Amniotic stem cell (primary cell): ENCODE measurements around the gene KCNJ12.
"Not testable (repeated sequence)": the region's sequence is repeated elsewhere in the genome, so short reads cannot be mapped to it uniquely, and the experiment has no call there.

ENCODE experiments used
- DNase-seq: peaks from one replicate; lab custom pipeline; 2025; lab: John Stamatoyannopoulos, UW

KCNJ12 gene

DNA sequence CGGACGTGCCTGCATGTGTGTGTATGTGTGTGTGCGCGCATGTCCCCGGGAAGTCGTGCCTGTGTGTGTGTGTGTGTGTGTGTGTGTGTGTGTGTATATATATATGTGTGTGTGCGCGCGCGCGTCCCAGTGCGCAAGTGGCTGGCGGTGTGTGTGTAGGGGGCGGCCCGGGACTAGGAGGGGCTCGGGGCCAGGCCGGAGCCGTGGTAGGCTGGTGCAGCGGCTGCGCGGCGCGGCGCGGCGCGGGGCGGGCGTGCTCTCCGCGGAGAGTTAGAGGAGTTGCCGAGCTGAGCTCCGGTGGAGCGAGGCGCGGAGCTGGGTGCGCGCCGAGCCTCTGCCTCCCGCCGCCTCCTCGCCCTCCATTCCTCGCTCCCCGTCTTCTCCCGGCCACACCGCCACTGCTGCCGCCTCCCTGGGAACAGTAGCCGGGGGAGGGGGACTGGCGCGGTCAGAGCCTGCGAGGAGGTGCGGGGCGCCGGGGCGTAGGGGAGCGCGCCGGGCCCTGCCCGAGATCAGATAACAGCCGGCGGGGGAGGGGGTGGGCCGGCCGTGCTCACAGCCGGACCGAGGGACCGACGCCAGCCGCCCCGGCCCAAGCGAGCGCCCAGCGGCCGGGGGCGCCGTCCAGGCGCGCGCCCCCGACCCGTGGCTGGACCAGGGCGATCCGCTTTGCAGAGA, at the start of gene KCNJ12:
Gene KCNJ12 (plus strand): TSS at position 277 of the 678 bp plus-strand sequence. CDS start 38,986 bp downstream, outside the sequence.
- DNase-seq, result no peak

DNA sequence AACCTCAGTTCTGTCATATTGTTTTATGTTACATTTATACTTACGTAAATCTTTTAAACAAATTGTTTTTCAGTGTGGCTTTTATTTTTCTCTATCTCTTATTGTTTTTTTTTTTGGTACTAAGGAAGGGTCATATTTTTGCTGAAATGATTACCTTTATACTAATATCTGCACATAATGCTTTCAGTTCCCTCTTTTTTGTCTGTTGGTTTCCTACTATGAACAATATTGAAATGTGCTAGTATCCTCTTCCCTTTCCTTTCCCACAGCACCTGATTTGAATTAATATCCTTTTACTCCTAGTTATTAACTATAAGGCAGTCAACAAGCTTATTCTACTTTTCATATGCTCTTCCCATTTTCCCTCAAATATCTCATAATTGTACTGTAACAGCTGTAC, 48.2 kb upstream of the KCNJ12 start:
- not testable (repeated sequence) for DNase-seq

DNA sequence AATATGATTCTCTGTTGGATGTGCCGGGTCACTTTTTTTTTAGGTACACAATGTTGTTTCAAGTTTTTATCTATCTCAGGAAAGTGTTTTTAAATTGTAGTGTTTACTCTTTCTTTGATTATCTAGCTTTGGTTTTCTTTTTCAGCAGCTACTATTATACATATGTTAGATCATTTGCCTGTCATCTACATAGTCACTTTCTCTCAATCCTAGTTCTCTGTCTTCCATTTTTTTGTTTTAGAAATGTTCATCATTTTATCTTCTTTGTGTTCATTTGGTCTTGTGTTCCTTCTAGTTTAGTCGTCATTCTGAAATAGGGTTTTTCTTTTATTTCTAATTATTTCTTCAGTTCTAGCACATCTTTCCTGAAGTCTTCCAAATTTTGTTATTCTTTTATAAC, 47.4 kb upstream of the KCNJ12 start:
- DNase-seq, result not testable (repeated sequence)

DNA sequence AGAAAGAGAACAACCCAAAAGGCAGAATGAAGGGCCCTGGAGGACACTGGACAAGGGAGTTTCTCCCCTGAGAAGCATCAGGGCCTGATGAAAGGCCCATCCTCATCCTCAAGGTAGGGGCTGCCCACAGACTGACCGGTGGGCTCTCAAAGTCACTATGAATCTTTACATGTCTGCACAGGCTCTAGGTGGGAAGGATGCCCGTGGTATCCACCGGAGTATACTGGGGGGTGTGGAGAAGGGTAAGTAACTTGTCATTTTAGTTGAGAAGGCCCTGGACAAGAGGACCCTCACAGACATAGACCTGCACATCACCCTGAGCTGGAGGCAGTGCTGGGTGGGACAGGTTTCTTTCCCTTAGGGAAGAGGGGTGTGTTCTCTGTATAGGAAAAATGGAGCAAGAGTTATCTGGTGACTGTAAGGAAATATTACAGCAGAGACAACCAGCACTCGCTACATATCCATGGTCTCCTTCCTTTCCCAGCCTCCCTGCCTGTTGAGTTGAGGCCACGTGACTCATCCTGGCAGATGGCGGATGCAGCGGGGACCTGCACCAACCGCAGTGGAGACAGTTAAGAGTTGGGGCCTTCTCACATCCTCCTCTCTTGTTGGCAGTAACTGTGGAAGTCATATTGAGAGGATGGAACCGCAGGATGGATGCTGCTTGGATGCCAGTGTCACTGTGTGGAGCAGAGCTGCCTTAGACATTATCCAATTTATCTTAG, 45.6 kb upstream of the KCNJ12 start:
- DNase-seq, result no peak

DNA sequence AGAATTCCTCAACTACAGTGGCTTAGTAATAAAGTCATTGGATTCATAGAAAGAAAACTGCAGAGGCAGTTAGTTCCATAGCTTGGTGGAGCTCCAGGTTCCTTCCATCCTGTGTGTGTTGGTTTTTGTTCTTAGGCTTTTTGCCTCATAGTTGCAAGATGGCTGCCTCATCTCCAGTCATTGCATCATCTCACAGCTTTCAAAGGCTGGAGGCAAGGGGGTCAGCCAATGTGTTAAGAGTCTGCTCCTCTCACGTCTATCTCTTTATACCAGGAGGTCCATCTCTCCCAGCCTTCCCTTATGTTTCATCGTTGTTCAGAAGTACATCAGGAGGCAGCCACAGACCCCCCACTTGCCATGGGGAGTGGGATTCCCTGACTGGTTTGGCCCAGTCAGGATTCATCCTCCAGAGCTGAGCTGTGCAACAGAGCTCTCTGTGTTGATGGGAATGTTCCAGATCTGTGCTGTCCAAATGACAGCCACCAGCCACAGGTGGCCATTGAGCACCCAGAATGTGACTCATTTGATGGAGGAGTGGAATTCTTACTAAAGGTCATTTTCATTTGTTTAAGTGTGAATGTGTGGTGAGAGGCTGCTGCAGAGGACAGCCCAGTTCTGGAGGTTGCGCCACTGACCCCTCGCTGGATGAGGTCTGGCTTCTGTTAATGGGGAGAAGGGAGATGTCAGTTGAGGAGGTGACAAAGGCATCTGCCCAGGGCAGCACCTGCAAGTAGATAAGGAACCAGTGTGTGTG, 39.4 kb upstream of the KCNJ12 start:
- DNase-seq, result not testable (repeated sequence)

DNA sequence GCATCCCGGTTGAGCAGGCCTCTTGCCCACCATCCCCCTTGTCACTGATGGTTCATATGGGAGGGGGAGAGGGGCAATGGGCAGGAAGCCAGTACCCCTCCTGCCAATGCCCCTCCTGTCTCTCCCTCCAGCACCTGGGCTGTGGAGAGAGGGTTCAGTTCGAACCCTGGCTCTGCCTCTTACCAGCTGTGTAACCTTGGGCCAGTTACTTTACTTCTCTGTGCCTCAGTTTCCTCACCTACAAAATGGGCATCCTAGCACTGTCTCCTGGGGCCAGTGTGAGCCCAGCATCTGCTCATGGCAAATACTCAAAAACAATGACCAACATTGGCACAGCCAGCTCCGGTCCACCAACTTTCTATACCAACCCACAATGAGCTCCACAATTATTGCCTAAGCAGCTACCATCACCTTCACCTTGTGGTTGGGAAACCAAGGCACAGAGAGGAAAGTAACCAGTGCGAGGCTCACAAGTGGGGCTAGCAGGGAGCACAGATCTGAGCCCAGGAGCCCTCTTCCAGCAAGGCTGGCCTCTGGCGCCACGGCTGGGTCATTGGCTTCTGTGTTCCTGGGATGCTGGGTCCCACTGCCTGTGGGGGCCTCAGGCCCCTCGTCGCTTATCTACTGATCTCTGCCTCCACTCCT, 38.1 kb upstream of the KCNJ12 start:
- DNase-seq, result not testable (repeated sequence)

DNA sequence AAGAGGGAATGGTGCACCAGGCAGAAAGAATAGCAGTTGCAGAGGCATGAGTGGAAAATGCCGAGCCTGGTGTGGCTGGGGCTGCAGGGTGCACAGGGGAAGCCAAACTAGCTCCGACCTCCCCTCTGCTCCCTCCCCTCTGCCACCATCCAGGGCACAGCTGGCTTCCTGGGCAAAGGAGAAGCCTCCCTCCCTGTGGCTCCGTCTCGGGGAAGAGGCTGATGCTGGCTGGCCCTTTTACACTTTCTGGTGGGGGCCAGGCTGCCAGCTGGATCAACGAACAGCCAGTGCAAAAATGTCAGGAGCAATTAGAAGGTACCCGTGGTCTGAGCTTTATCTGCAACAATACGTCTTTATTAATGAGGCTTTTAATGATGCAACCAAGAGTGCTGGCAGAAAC, 37.1 kb upstream of the KCNJ12 start:
- no peak for DNase-seq

DNA sequence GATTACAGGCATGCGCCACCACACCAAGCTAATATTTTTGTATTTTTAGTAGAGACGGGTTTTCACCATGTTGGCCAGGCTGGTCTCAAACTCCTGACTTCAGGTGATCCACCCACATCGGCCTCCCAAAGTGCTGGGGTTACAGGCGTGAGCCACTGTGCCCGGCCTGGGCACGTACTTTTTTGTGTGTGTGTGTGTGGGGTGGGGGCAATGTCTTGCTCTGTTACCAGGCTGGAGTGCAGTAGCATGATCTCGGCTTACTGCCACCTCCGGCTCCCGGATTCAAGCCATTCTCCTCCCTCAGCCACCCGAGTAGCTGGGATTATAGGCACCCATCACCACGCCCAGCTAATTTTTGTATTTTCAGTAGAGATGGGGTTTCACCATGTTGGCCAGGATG, 36.6 kb upstream of the KCNJ12 start:
- DNase-seq, result not testable (repeated sequence)

DNA sequence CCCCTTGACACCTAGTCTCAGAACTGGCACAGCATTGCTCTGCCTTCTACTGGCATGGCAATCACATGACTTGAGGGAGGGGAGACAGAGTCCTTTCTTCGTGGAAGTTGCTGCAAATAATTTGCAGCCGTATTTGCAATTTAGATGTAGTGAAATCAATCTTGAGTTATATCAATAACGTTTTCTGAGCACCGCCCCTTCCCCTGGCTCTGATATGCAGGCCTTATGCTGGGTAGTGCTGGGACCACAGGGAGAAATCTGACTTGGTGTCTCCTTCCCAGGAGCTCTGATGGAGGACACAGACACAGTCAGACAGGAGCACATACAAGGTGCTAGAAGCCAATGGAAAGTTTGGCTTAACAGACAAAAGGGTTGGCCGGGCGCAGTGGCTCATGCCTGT, 35.8 kb upstream of the KCNJ12 start:
- DNase-seq, result not testable (repeated sequence)

DNA sequence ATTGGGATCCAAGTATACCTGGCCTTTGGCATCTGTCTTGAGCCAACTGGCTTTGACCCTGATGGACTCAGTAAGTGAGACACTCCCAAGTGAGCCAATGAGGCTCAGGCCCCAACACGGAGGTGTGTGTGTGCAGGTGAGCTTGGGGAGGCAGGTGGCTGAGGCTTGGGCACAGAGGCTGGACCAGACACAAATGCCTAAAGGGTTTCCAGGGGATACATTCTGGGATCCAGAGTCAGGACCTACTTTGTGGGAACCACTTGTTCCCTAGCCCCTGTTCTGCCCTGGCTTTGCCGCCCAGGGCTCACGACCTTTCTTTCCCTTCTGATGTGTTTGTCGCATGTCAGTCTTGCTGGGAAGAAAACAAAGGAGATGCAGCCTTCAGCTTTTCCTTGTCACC, 34.9 kb upstream of the KCNJ12 start:
- DNase-seq, result not testable (repeated sequence)

DNA sequence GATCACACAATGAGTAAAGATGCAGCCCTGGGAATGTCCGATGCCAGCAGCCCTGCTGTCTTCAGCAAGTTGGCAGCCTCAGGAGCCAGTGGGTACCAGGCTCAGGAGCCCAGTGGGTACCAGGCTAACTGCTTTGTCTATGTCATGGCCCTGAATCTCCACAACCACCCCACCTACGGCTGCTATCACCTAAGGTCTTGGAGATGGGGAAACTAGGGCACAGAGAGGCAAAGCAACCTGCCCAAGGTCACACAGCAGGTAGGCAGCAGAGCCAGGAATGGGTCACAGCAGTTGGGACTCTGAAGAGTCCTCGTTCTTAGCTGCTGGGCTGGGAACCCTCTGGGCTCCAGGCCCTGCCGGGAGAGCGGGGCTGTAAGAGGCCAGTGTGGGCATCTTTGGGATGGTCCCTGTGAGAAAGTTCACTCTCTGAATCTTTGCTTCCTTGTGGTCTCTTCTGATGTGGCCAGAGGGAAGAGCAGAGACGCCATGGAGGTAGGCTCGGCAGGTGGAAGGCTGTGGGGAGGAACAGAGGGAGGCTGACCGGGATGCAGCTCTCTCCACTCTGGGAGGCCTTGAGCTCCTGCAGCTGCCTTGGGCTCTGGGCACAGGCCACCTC, 34.1 kb upstream of the KCNJ12 start:
- not testable (repeated sequence) for DNase-seq

DNA sequence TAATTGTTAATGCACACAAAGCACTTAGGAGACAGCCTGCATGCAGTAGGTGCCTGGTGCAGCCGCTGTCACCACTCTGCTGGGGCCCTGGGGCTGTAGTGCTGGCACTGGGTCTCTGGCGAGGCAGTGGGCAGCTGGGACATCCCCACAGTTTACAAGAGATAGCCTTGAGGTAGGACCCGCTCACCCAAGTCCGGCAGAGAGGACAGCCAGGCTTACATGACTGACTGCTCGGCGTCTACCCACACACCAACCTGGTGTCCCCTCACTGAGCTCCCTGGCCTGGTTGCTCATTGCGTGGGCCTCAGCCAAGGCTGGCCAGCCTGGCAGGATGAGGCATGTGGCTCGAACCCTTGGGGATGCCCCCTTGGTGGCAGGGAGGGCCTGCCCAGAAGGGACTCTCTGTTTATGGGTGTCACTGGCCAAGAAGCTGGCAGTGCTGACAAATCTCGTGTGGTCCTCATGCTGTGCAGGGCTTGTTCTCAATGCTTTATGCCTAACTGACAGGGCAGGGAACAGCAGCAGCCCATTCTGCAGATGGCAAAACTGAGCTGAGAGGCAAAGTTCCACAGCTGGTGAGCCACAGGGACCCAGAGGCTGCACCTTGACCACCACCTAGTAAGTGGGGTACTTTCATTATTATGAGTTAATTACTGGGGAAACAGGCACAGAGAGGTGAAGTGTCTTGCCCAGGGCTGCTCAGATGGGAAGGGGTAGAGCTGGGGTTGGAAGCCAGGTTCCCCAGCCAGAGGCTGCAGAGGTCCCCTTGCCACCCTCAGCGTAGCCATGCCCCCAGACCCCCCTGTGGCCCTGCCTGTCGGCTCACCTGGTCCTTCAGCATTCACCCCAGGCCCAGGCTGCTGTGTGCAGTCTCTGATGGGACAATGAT, 32.9 kb upstream of the KCNJ12 start:
- DNase-seq, result not testable (repeated sequence)

DNA sequence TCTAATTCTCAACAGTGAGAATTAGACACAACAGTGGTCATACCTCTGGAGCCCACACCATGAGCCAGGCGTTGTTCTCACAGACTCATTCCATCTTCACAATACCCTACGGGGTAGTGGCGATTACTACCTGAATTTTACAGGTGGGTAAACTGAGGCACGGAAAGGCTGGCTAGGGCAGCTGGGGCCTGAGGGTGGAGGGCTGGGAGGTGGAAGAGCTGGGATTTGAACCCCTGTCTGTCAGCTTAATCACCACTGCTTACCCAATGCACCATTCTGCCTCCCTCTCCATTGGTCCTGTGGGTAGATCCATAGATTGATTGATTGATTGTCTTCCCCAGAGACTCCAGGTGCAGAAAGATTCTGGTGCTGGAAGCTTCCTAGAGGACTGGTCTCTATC, 31.4 kb upstream of the KCNJ12 start:
- DNase-seq, result not testable (repeated sequence)

DNA sequence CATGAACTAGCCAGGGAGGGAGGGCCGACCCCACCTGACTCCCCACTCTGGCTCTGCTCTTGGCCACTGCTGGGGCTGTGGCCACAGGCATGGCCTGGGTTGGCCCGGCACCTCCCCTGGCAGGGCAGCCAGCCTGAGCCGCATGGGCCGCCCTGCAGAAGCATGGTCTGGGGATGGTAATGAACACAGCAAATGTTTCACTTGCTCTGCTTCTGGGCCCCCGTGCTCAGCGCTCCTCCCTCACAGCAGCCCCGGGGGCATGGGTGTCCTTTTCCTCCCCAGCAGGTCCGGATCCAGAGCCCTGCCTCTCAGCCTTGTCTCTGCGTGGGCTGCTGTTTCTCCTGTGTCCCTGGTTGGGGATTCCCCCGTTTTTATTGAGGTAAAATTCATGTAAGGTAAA, 30.9 kb upstream of the KCNJ12 start:
- DNase-seq, result no peak

DNA sequence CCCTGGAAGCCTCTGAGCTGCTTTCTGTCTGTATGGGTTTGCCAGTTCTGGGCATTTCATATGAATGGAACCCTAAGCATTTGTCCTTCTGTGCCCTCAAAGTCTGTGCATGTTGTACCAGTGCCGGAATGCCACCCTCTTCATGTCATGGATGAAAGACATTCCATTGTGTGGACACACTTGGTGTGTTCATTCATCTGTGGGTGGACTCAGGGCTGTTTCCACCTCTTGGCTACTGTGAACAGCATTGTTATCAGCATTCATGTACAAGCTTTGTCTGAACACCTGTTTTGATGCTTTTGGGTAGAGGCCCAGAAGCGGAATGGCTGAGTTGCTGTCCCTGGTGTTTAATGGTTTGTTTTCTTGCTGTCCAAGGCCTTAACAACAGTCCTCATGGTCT, 30.1 kb upstream of the KCNJ12 start:
- not testable (repeated sequence) for DNase-seq

DNA sequence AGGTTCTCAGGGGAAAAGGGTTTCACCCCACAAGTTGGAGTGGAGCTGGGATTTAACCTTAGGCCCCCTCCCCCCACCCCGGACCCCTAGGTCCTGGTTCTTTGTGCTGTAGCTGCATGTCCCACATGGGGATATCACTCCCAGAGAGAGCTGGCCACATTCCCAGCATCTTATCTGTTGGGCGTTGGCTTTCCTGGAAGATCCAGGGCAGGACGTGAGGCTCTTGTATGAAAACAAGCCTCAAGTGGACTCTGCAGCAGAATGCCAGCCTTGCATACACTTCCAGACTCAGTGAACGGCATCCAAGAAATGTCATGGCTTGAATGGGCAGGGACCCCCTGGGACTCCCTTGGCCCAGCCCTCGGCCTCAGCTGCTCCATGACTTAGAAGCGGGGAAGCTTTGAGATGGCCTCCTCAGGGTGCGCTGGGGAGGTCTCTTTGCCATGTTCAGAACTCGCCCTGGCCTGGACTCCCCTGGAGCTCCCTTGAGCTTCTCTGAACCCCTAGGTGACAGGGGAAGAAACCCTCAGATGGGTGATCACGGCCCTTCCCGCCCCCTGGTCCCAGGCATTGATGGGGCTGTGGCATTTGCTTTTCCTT, 29.4 kb upstream of the KCNJ12 start:
- not testable (repeated sequence) for DNase-seq

DNA sequence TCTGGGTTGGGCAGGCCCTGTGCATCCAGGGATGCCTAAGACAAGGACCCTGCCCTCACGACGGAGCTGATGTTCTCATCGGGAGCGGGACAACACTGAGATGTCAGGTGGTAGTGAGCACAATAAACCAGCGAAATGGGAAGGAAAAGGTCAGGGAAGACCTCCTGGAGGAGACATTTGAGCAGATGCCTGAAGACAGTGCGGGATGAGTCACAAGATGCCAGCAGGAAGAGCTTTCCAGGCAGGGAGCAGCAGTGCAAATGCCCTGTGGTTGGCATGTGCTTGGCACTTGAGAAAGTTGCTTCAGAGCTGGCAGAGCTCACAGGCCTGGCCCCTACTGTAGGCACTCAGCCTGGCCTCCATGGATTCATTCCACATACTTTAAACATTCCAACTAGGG, 28.5 kb upstream of the KCNJ12 start:
- not testable (repeated sequence) for DNase-seq

DNA sequence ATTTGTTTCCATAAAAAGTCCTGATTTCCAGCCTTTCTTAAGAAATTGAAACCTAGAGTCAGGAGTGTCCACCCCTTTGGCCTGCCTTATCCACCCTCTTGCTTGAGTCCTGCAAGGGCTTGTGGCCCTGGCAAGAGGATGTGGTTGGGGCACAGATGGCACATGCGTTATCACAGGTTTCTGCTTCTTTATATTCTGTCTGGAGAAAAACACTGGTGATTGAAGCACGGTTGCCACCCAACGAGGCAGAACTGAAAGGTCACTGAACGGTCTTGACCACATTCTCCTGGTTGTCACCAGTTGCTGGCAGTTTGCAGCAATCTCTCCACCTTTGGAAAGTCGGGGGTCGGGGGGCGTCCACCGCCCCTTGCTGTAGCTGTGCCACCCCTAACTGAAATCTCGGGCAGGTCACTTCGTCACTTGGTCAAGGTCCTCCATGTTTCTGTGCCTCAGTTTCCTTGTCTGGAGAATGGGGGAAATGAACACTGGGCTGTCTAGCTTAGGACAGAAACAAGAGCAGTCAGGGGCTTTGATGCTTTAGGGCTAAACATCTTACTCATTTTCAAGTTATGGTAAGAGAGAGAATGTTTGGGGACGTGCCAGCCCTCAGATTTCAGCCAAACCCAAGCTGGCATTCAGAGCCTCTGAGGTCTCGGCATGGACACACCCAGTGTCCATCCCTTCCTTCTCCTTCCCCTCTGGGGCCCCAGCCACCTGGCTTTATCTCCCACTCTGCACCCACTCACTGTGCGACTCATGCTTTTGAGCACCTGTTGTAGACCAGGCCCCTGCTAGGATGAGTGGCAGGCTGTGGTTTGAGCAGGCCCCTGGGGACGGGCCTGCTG, 27.9 kb upstream of the KCNJ12 start:
- DNase-seq, result not testable (repeated sequence)

DNA sequence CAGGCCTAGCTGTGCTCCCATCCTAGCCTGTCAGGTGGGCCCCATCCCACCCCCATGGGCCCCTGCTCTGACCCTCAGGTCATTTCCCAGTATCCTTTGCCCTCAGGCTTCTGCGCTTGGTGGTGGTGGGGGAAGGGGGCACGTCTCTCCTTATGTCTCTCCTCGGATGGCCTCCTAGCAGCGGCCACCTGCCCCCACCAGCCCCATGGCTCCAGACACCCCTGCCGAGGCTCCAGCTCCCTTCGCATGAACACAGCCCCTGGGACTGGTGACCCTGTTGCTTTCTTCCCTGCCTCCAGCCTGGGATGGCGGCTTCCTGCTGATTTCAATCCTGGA, 27.3 kb upstream of the KCNJ12 start:
- not testable (repeated sequence) for DNase-seq
